LNCAP (cell line): Measurements from ENCODE around the gene NUDT9.

Experiments used
- TF ChIP-seq, protein P1 (sequence below): fragments of 450-650 bp; IDR thresholded peaks from 2 replicates; pipeline ENCODE4 v1.5.1; 2017; ENCODE audit warnings: mild to moderate bottlenecking

NUDT9 gene

DNA sequence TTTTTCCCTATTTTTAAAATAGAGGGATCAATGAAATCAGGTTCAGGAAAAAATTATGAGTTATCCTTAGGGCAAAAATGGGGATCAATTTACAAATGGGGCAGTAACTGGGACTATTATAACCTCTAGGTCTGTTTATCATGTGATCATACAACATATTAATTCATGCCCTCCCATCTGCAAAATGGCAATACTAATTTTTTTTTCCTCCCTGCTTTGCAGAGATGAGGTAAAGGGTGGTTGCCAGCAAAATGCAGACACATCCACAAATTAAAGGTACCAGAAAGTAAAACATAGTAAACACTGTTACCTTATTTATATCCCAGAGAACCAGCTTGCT lies 31.9 kb upstream of the NUDT9 start:
- TF ChIP-seq, protein P1, sequence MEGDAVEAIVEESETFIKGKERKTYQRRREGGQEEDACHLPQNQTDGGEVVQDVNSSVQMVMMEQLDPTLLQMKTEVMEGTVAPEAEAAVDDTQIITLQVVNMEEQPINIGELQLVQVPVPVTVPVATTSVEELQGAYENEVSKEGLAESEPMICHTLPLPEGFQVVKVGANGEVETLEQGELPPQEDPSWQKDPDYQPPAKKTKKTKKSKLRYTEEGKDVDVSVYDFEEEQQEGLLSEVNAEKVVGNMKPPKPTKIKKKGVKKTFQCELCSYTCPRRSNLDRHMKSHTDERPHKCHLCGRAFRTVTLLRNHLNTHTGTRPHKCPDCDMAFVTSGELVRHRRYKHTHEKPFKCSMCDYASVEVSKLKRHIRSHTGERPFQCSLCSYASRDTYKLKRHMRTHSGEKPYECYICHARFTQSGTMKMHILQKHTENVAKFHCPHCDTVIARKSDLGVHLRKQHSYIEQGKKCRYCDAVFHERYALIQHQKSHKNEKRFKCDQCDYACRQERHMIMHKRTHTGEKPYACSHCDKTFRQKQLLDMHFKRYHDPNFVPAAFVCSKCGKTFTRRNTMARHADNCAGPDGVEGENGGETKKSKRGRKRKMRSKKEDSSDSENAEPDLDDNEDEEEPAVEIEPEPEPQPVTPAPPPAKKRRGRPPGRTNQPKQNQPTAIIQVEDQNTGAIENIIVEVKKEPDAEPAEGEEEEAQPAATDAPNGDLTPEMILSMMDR, result no peak

DNA sequence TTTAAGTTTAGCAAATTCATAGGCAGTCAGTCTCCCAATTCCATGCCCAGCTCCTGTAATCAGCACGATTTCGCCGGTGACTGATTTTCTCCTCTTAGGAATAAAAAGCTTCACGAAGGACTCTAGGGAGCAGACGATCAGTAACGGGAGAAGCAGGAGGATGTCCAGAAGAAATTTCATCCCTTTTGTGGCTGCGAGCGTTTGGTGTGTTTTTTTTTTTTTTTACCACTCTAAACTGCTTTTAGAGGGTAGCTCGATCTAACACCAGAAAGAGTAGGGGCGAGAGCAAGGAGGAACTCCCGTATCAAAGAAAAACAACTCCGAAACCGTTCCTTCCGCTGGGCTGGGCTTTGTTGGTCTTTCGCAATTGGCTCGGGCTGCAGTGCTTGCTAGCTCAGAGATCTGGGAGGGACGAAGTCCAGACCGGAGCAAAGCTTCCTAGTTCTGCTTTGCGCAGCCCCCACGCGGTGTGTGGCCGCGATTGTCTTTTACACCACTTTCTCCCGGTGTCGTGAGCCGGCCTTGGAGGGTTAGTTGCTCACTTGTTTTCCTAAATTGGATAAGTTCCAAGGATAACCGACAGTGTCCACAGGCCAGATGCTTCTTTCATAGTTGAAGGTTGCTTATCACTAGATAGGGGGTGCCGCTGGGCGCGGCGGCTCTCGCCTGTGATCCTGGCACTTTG lies 31.3 kb upstream of the NUDT9 start, which contains the start of gene HSD17B11:
Gene HSD17B11, minus strand, starts transcription at position 298 of the 685 bp plus-strand sequence. Its CDS starts 118 bp downstream, at position 180.
- TF ChIP-seq, protein P1, result no peak; the same call in 1 of the 2 replicates

DNA sequence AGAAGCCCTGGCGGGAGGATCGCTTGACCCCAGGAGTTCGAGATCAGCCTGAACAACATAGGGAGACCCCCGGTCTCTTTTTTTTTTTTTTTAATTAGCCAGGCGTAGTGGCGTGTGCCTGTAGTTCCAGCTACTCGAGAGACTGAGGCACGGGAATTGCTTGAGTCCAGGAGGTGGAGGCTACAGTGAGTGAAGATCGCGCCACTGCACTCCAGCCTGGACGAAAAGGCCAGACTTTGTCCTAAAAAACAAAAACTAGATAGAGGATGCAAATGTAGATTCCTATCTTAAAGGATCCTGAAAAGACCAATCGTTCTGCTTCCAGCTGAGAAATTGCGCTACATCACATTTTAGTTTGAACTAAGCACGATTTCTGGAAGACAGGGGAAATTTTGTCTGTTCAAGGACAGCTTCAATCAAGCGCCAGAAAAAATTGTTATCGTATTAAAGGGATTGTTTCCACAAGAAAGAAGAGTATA lies 30.8 kb upstream of the NUDT9 start:
- TF ChIP-seq, protein P1, result no peak

DNA sequence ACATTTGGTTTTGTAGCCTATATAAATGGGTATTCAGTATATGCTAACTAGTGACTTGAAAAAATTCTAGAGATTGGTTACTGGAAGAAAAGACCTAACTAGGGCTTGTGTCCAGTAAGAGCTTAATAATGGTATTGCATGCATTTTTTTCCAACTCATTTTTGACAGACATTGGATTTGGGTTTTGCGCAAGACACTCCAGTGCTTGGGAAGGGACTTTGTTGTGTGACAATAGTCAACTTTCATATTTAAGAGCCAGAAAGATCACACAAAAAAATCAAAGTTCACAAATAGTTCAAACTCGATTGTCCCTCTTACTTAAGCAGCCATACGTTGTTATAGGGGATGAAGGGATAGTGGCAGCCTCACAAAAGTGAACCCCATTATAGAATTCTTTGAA lies 30.2 kb upstream of the NUDT9 start:
- TF ChIP-seq, protein P1, result no peak

DNA sequence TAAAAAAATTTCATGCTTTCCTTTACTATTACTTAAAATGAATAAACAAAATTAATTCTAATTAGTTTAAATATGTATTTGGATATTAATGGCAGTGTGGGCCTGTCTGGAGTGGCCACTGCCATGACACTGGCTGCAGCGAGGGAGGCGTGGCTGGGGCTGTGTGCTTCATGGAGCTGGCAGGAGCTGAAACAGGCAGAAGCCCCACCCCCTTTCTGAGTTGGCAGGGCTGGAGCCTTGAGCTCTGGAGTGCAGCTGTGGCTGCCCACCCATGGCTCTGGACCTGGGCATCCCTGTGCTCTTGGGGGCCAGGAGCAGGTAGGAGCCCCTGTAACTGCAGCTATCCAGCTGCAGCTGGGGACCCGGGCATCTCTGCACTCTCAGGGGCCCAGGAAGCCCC lies 23.2 kb upstream of the NUDT9 start:
- TF ChIP-seq, protein P1, result no peak

DNA sequence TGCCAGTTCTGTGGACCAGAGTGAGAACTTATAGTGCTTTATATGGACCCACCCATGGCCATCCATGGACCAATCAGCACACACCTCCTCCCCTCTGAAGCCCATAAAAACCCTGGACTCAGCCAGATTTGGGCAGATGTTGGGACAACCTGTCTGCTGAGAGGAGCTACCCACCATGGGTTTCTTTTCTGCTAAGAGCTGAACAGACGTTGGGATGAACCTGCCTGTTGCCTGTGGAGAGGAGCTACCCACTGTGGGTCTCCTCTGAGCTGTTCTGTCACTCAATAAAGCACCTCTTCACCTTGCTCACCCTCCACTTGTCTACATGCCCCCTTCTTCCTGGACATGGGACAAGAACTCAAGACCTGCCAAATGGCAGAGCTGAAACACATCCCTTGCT lies 22.4 kb upstream of the NUDT9 start:
- TF ChIP-seq, protein P1, result no peak

DNA sequence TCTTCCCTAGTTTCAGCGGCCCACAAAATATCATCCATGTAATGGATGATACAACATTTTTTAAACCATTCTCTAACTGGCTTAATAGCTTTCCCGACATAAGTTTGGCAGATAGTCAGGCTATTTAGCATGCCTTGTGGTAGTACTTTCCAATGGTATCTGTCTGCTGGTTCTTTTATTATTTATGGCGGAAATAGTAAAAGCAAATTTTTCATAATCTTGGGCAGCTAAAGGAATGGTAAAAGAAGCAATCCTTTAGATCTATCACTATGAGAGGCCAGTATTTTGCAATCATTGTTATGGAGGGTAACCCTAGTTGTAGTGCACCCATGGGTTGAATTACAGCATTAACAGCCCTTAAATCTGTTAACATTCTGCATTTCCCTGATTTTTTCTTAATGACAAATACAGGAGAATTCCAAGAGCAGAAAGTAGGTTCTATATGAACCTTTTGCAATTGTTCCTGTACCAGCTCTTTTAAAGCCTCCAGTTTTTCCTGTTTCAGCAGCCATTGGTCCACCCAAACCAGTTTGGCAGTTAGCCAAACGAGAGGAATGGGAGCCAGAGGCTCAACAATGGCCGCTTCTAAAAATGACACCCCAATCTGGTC lies 17.1 kb upstream of the NUDT9 start:
- TF ChIP-seq, protein P1, result no peak
